CD14-positive monocyte (primary cell): ENCODE data around the gene MYO15B. TPM values are rescaled to one million over a fixed set of nuclear protein-coding genes. Genes with fewer than 3 reads are reported as not detected.
A peak's percentile ranks its signal among the peaks of the same experiment; 100 is the strongest.

Source experiments
- DNase-seq, 3 donors: peaks; one replicate each; pipeline ENCODE4 v3.0.0-alpha.2; 2011 to 2022
- H2AFZ ChIP-seq: 2 replicates; pipeline ENCODE4 v1.6.0; 2012; ENCODE audit warnings: mild to moderate bottlenecking, low read depth, low read length, inconsistent platforms; ENCODE audit not compliant: insufficient read depth, poor library complexity, severe bottlenecking
- H3K27ac ChIP-seq, 2 donors: 1 replicate in 1 of 2; 2 replicates in 1 of 2; pipeline ENCODE4 v1.5.1; 2012 to 2013; ENCODE audit warnings: low read length in 2 of 2, control low read depth in 1 of 2, inconsistent platforms in 1 of 2, low read depth in 1 of 2, mild to moderate bottlenecking in 1 of 2
- H3K27me3 ChIP-seq, 2 donors: one replicate each; pipeline versions ENCODE4 v1.6.0 to v1.6.1; 2011 to 2013; ENCODE audit warnings: low read length in 2 of 2; ENCODE audit not compliant: control insufficient read depth in 2 of 2, insufficient read depth in 2 of 2
- H3K36me3 ChIP-seq, 2 donors: replicated peaks in 1 of 2; 1 replicate in 1 of 2; 2 replicates in 1 of 2; pipeline versions ENCODE4 v1.5.1 to v1.6.1; 2012 to 2013; ENCODE audit warnings: low read length in 2 of 2, control low read depth in 1 of 2, inconsistent platforms in 1 of 2, mild to moderate bottlenecking in 1 of 2; ENCODE audit not compliant: insufficient read depth in 2 of 2, control insufficient read depth in 1 of 2
- H3K4me1 ChIP-seq, 2 donors: 1 replicate in 1 of 2; 2 replicates in 1 of 2; pipeline versions ENCODE4 v1.5.1 to v1.6.1; 2012 to 2013; ENCODE audit warnings: low read length in 2 of 2, control low read depth in 1 of 2, inconsistent platforms in 1 of 2, mild to moderate bottlenecking in 1 of 2, moderate library complexity in 1 of 2; ENCODE audit not compliant: insufficient read depth in 2 of 2, control insufficient read depth in 1 of 2
- H3K4me2 ChIP-seq: replicated peaks from 2 replicates; pipeline ENCODE3; 2012; ENCODE audit warnings: low read length, moderate library complexity, mild to moderate bottlenecking; ENCODE audit not compliant: poor library complexity, severe bottlenecking; ENCODE audit errors: extremely low read depth
- H3K4me3 ChIP-seq, 3 experiments: fragments of 200-600 bp in 1 of 3; sonication (generic) in 1 of 3; replicated peaks in 1 of 3; 1 replicate in 2 of 3; 2 replicates in 1 of 3; pipeline ENCODE4 v1.5.1; 2011 to 2013; ENCODE audit warnings: low read length in 3 of 3, mild to moderate bottlenecking in 3 of 3, control low read depth in 2 of 3, low read depth in 2 of 3, inconsistent platforms in 1 of 3, moderate library complexity in 1 of 3
- H3K79me2 ChIP-seq: 2 replicates; pipeline ENCODE4 v1.6.0; 2012; ENCODE audit warnings: mild to moderate bottlenecking, control low read depth, inconsistent platforms, low read length, moderate library complexity; ENCODE audit not compliant: insufficient read depth
- H3K9ac ChIP-seq: 2 replicates; pipeline ENCODE4 v1.6.0; 2017; ENCODE audit warnings: low read length, mild to moderate bottlenecking; ENCODE audit not compliant: insufficient read depth, poor library complexity, severe bottlenecking
- H3K9me3 ChIP-seq, 2 donors: replicated peaks in 1 of 2; 1 replicate in 1 of 2; 2 replicates in 1 of 2; pipeline versions ENCODE4 v1.5.1 to v1.6.1; 2012 to 2013; ENCODE audit warnings: low read length in 2 of 2, control low read depth in 1 of 2; ENCODE audit not compliant: control insufficient read depth in 1 of 2, insufficient read depth in 1 of 2
- H4K20me1 ChIP-seq: 2 replicates; pipeline ENCODE4 v1.6.0; 2012; ENCODE audit warnings: mild to moderate bottlenecking, low read length, control low read depth, moderate library complexity; ENCODE audit not compliant: insufficient read depth
- H3K27ac Mint-ChIP-seq, 7 donors: one replicate each; pipeline ENCODE4 v1.8.0; 2020; ENCODE audit warnings: mild to moderate bottlenecking in 7 of 7, mixed read lengths in 7 of 7, moderate library complexity in 6 of 7, inconsistent platforms in 2 of 7
- H3K27me3 Mint-ChIP-seq, 3 donors: one replicate each; pipeline ENCODE4 v1.8.0; 2021 to 2022; ENCODE audit warnings: low read depth in 3 of 3, mild to moderate bottlenecking in 3 of 3, mixed read lengths in 3 of 3, moderate library complexity in 3 of 3, inconsistent platforms in 1 of 3
- H3K36me3 Mint-ChIP-seq, 2 donors: one replicate each; pipeline ENCODE4 v1.8.0; 2020; ENCODE audit warnings: mixed read lengths in 2 of 2, inconsistent platforms in 1 of 2, mild to moderate bottlenecking in 1 of 2
- H3K4me1 Mint-ChIP-seq: one replicate; pipeline ENCODE4 v1.8.0; 2020; ENCODE audit warnings: mild to moderate bottlenecking, mixed read lengths
- H3K4me3 Mint-ChIP-seq, 2 donors: one replicate each; pipeline ENCODE4 v1.8.0; 2020; ENCODE audit warnings: mild to moderate bottlenecking in 2 of 2, mixed read lengths in 2 of 2, moderate library complexity in 1 of 2
- H3K9me3 Mint-ChIP-seq, 7 donors: one replicate each; pipeline ENCODE4 v1.8.0; 2020 to 2022; ENCODE audit warnings: mixed read lengths in 7 of 7, mild to moderate bottlenecking in 6 of 7, moderate library complexity in 6 of 7, inconsistent platforms in 2 of 7
- WGBS: methylation state at CpG from one replicate; pipeline ENCODE4 v1.1.5; 2013; ENCODE audit warnings: missing lambda C conversion rate; ENCODE audit not compliant: insufficient coverage; 5-methylcytosine and 5-hydroxymethylcytosine counted together
- intact Hi-C, 2 donors: fragments of 100-400 bp; cut with micrococcal nuclease; formaldehyde crosslinking; loops; one replicate each; pipeline versions ENCODE4 v1.15.0 to v1.15.1; 2023
- polyA plus RNA-seq, 3 donors: library from polyadenylated mRNA; depleted of rRNA in 1 of 3; unstranded in 2 of 3; stranded (reverse) in 1 of 3; fragments of 300-500 nt in 2 of 3; fragments of >200 nt in 1 of 3; fragmentation: Illumina TruSeq in 2 of 3; gene quantifications; 1 replicate in 2 of 3; 2 replicates in 1 of 3; pipeline ENCODE4 v1.2.3, GENCODE V29; 2012 to 2021
- TF ChIP-seq, protein P1 (sequence below): fragments of 200-600 bp; IDR thresholded peaks from one replicate; pipeline ENCODE4 v1.8.0; 2022; ENCODE audit warnings: antibody characterized with exemption, mild to moderate bottlenecking

Gene MYO15B
- polyA plus RNA-seq, 3 donors = 0.17 to 596 (median 0.62) TPM

- intact Hi-C loops = no loop called here
- Histone ChIP-seq H3K4me2 (no peak overlapping the region), H2AFZ (no peak overlapping the region), H3K79me2 (no peaks in the 10 kb centered on the region), H3K9ac (no peak overlapping the region), H3K9me3 (no peaks in the 10 kb centered on the region), H3K27ac (no peak overlapping the region), H3K4me1 (peaks cover 15 to 17% of the 10 kb centered on the region in 2 donors), H3K27me3 (no peaks in the 10 kb centered on the region), H3K36me3 (peaks cover 44 to 53% of the 10 kb centered on the region in 2 donors), H4K20me1 (no peaks in the 10 kb centered on the region), H3K4me3 (no peak overlapping the region)
- peak overlapping the region in 3 of 7 donors; percentile 22 to 65 (median 50) for H3K27ac Mint-ChIP-seq
- H3K9me3 Mint-ChIP-seq = no peaks in the 10 kb centered on the region
- no peak overlapping the region for H3K4me3 Mint-ChIP-seq
- H3K27me3 Mint-ChIP-seq = no peaks in the 10 kb centered on the region
- WGBS = 94% methylated on average over 5 of the region's 5 CpGs
- TF ChIP-seq, protein P1, sequence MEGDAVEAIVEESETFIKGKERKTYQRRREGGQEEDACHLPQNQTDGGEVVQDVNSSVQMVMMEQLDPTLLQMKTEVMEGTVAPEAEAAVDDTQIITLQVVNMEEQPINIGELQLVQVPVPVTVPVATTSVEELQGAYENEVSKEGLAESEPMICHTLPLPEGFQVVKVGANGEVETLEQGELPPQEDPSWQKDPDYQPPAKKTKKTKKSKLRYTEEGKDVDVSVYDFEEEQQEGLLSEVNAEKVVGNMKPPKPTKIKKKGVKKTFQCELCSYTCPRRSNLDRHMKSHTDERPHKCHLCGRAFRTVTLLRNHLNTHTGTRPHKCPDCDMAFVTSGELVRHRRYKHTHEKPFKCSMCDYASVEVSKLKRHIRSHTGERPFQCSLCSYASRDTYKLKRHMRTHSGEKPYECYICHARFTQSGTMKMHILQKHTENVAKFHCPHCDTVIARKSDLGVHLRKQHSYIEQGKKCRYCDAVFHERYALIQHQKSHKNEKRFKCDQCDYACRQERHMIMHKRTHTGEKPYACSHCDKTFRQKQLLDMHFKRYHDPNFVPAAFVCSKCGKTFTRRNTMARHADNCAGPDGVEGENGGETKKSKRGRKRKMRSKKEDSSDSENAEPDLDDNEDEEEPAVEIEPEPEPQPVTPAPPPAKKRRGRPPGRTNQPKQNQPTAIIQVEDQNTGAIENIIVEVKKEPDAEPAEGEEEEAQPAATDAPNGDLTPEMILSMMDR = no peak
- peaks cover 18% of the 10 kb centered on the region for H3K4me1 Mint-ChIP-seq
- no peak for DNase-seq
- peaks cover 42 to 76% of the 10 kb centered on the region in 2 donors for H3K36me3 Mint-ChIP-seq
Measured at GRCh38 chr17:75658237-75658636, 70.6 kb downstream of the MYO15B start.

- Histone ChIP-seq H3K9me3 (no peaks in the 10 kb centered on the region), H3K4me3 (no peak overlapping the region), H3K4me2 (no peak overlapping the region), H4K20me1 (no peaks in the 10 kb centered on the region), H3K27ac (no peak overlapping the region), H3K4me1 (peaks cover 7 to 9% of the 10 kb centered on the region in 2 donors), H2AFZ (no peak overlapping the region), H3K79me2 (peaks cover 4% of the 10 kb centered on the region), H3K27me3 (no peaks in the 10 kb centered on the region), H3K36me3 (peaks cover 40 to 59% of the 10 kb centered on the region in 2 donors), H3K9ac (no peak overlapping the region)
- TF ChIP-seq, protein P1 = no peak
- no peak for DNase-seq
- Mint-ChIP-seq H3K4me1 (peaks cover 8% of the 10 kb centered on the region), H3K27me3 (peaks cover 0 to 2% (median 0%) of the 10 kb centered on the region in 3 donors), H3K27ac (no peak overlapping the region), H3K4me3 (no peak overlapping the region), H3K9me3 (no peaks in the 10 kb centered on the region), H3K36me3 (peaks cover 38 to 61% of the 10 kb centered on the region in 2 donors)
- intact Hi-C loops = loop anchor here (10.0 kb wide), 2 partner anchors 183 to 787 kb away; partner anchors contain the start of genes FDXR (in 1 of the 2) and UNC13D (in 1 of the 2)
- 95% methylated on average over 4 of the region's 4 CpGs for WGBS
Measured at GRCh38 chr17:75661531-75661930, 73.9 kb downstream of the MYO15B start.
